NB4 (cell line): Measurements from ENCODE around the gene COL5A1.

ENCODE experiments used
- CTCF ChIP-seq: IDR thresholded peaks from one replicate; pipeline ENCODE4 v1.5.1; 2012; ENCODE audit warnings: low read depth, low read length
- MAX ChIP-seq: IDR thresholded peaks from 2 replicates; pipeline ENCODE4 v1.6.1; 2011; ENCODE audit warnings: low read depth, low read length
- MYC ChIP-seq: IDR thresholded peaks from 2 replicates; pipeline ENCODE4 v1.6.1; 2011; ENCODE audit warnings: low read depth, low read length
- POLR2A ChIP-seq: IDR thresholded peaks from 2 replicates; pipeline ENCODE4 v1.6.1; 2011; ENCODE audit warnings: mild to moderate bottlenecking; ENCODE audit not compliant: insufficient read length; ENCODE audit errors: extremely low read depth

- no peak for TF ChIP-seq CTCF
- TF ChIP-seq POLR2A: no peak
- TF ChIP-seq MAX: no peak
- no peak for TF ChIP-seq MYC
Measured at GRCh38 chr9:134630393-134630790, 11.2 kb upstream of the COL5A1 start.
